Measurements from ENCODE around the gene ADAMTS18.

Gene ADAMTS18

DNA sequence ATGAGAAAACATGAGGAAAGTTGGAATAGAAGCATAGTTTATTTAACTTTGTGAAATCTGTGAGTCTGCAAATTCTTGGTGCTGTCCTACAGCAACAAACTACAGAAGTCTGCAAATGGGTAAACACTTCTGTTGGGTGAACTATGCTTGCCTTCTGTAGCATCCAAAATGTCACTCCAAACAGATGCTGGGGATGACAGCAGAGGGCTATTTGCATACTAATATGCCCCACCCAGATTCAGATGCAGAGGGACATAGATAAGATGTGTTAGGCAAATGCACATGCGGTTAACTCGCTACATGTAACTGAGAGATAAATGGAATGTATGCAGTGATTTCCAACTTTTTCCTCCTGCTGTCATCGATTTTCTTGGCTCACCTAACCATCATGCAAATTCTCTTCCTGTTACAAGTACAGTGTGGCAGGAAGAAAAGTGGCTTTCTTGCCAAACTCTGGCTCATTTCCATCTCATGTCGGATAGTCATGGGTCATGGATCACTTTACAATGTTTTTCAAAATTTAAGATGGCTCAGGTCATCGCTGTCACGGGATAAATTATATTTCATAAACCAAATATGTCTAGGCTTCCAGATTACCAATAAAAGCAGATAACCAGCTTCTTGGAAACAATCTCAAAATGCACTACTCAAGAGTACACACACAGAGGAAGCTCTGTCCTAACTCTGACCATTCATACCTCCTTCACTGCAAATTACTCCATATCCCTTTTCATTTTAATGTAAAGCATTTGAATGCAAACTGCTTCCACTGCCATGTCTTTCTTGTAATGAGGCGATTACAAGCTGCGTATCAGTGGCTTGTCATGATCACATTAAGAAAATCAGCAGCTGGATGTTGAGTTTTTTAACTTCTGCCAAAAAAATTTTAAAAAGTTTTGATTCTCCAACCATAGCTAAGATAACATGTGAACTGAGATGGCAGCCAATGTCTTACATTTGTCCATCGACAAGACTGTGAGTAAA lies 47.7 kb downstream of the ADAMTS18 start:
- Histone ChIP-seq H3K79me2 (ENCODE audit: insufficient read depth, low read length) (no peaks in the 10 kb centered on the region), H3K9me3 (ENCODE audit: insufficient read depth, low read length, severe bottlenecking) (no peaks in the 10 kb centered on the region), H3K9ac (ENCODE audit: low read depth, low read length) (no peak overlapping the region), H3K36me3 (ENCODE audit: insufficient read depth, low read length) (no peaks in the 10 kb centered on the region), H3K27me3 (ENCODE audit: insufficient read depth, low read length, poor library complexity) (no peaks in the 10 kb centered on the region), H3K27ac (ENCODE audit: low read length) (no peak overlapping the region), H2AFZ (ENCODE audit: low read depth, low read length) (no peak overlapping the region), H3K4me3 (ENCODE audit: low read depth in 1 of 2, low read length in 2 of 2) (no peak overlapping the region), H3K4me1 (ENCODE audit: insufficient read depth, low read length) (no peaks in the 10 kb centered on the region), H3K4me2 (ENCODE audit: insufficient read depth, low read length) (no peak overlapping the region), H4K20me1 (ENCODE audit: insufficient read depth, low read length) (no peaks in the 10 kb centered on the region)
- TF ChIP-seq EZH2 (IDR thresholded peaks at IDR 0.05; ENCODE audit: borderline replicate concordance, low read depth, low read length, severe bottlenecking) = no peak
- TF ChIP-seq, protein P1, sequence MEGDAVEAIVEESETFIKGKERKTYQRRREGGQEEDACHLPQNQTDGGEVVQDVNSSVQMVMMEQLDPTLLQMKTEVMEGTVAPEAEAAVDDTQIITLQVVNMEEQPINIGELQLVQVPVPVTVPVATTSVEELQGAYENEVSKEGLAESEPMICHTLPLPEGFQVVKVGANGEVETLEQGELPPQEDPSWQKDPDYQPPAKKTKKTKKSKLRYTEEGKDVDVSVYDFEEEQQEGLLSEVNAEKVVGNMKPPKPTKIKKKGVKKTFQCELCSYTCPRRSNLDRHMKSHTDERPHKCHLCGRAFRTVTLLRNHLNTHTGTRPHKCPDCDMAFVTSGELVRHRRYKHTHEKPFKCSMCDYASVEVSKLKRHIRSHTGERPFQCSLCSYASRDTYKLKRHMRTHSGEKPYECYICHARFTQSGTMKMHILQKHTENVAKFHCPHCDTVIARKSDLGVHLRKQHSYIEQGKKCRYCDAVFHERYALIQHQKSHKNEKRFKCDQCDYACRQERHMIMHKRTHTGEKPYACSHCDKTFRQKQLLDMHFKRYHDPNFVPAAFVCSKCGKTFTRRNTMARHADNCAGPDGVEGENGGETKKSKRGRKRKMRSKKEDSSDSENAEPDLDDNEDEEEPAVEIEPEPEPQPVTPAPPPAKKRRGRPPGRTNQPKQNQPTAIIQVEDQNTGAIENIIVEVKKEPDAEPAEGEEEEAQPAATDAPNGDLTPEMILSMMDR (IDR thresholded peaks at IDR 0.05; ENCODE audit: borderline replicate concordance, extremely low read depth, low read length, poor library complexity, severe bottlenecking) = no peak
- DNase-seq (no peak), ATAC-seq (ENCODE audit: insufficient read depth, low read depth) (no peak)

DNA sequence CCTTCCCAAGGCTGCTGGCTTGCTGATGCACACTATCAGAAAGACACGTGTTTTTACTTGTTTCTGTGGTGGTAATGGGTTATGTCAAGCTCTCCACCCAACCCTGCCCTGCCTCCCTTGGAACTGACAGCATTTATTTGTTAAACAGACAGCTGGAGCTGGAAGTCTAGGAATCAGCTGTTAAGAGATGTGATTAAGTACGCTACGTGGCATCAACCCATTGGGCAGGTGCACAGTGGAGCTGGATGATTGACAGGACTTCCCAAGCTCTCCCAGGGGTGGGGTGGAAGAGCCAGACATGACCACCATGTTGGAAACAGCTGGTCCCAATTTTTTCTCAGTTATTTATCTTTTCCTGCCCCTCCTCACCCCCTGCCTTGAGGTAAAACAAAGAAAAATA lies 49.4 kb downstream of the ADAMTS18 start:
- no peaks in the 10 kb centered on the region for H4K20me1 ChIP-seq (ENCODE audit: insufficient read depth, low read length)
- no peak overlapping the region for H3K4me2 ChIP-seq (ENCODE audit: insufficient read depth, low read length)
- TF ChIP-seq, protein P1 (IDR thresholded peaks at IDR 0.05; ENCODE audit: borderline replicate concordance, extremely low read depth, low read length, poor library complexity, severe bottlenecking) = no peak
- TF ChIP-seq EZH2 (IDR thresholded peaks at IDR 0.05; ENCODE audit: borderline replicate concordance, low read depth, low read length, severe bottlenecking) = no peak
- no peak overlapping the region for H3K4me3 ChIP-seq (ENCODE audit: low read depth in 1 of 2, low read length in 2 of 2)
- H3K36me3 ChIP-seq (ENCODE audit: insufficient read depth, low read length) = no peaks in the 10 kb centered on the region
- H3K9me3 ChIP-seq (ENCODE audit: insufficient read depth, low read length, severe bottlenecking) = no peaks in the 10 kb centered on the region
- H2AFZ ChIP-seq (ENCODE audit: low read depth, low read length) = no peak overlapping the region
- no peak overlapping the region for H3K27ac ChIP-seq (ENCODE audit: low read length)
- H3K4me1 ChIP-seq (ENCODE audit: insufficient read depth, low read length) = no peaks in the 10 kb centered on the region
- ATAC-seq (ENCODE audit: insufficient read depth, low read depth) = no peak
- no peak for DNase-seq
- no peak overlapping the region for H3K9ac ChIP-seq (ENCODE audit: low read depth, low read length)
- H3K79me2 ChIP-seq (ENCODE audit: insufficient read depth, low read length) = no peaks in the 10 kb centered on the region
- no peaks in the 10 kb centered on the region for H3K27me3 ChIP-seq (ENCODE audit: insufficient read depth, low read length, poor library complexity)

DNA sequence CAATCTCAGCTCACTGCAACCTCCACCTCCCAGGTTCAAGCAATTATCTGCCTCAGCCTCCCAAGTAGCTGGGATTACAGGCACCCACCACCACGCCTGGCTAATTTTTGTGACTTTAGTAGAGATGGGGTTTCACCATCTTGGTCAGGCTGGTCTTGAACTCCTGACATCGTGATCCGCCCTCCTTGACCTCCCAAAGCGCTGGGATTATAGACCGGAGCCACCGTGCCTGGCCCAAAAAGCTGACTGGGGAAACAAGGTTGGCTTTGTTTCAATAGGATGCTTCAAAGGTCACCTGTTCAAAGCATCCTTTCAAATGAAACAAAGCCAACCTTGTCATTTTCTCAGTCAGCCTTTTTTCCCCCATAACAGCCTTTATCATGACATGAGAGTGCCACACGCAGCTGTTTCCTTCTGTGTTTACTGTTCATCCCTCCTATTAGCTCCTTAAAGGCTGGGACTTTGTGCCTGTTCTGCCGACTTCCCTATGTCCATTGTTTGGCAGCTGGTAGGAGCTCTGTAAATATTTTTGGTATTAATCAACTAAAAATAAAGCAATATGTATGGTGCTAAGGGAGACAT lies 51.1 kb downstream of the ADAMTS18 start:
- H3K9me3 ChIP-seq (ENCODE audit: insufficient read depth, low read length, severe bottlenecking) = no peaks in the 10 kb centered on the region
- DNase-seq (no peak), ATAC-seq (ENCODE audit: insufficient read depth, low read depth) (no peak)
- H3K36me3 ChIP-seq (ENCODE audit: insufficient read depth, low read length) = no peaks in the 10 kb centered on the region
- no peak overlapping the region for H3K4me2 ChIP-seq (ENCODE audit: insufficient read depth, low read length)
- H2AFZ ChIP-seq (ENCODE audit: low read depth, low read length) = no peak overlapping the region
- H4K20me1 ChIP-seq (ENCODE audit: insufficient read depth, low read length) = no peaks in the 10 kb centered on the region
- no peak for TF ChIP-seq EZH2 (IDR thresholded peaks at IDR 0.05; ENCODE audit: borderline replicate concordance, low read depth, low read length, severe bottlenecking)
- TF ChIP-seq, protein P1 (IDR thresholded peaks at IDR 0.05; ENCODE audit: borderline replicate concordance, extremely low read depth, low read length, poor library complexity, severe bottlenecking) = no peak
- H3K4me3 ChIP-seq (ENCODE audit: low read depth in 1 of 2, low read length in 2 of 2) = no peak overlapping the region
- no peak overlapping the region for H3K27ac ChIP-seq (ENCODE audit: low read length)
- no peaks in the 10 kb centered on the region for H3K79me2 ChIP-seq (ENCODE audit: insufficient read depth, low read length)
- no peaks in the 10 kb centered on the region for H3K4me1 ChIP-seq (ENCODE audit: insufficient read depth, low read length)
- H3K9ac ChIP-seq (ENCODE audit: low read depth, low read length) = no peak overlapping the region
- H3K27me3 ChIP-seq (ENCODE audit: insufficient read depth, low read length, poor library complexity) = no peaks in the 10 kb centered on the region

Data from DND-41 (cell line).